WTC11 (cell line): Measurements from ENCODE around the gene GPR139. TPM values are rescaled to one million over a fixed set of nuclear protein-coding genes. Genes with fewer than 3 reads are reported as not detected.

Experiments
- ATAC-seq: fragments of 200-7000 bp; cut with Tn5 transposase; 2 replicates; pipeline ENCODE4 v1.10.0; 2021; ENCODE audit warnings: mild to moderate bottlenecking, moderate library complexity
- CTCF ChIA-PET: fragments of 300-600 bp; sonication (Branson Sonifier 250); formaldehyde crosslinking; loops from one replicate; lab custom pipeline; 2021; ENCODE audit warnings: antibody characterized with exemption; lab: Charles Lee
- POLR2A ChIA-PET: fragments of 350-600 bp; sonication (Branson Sonifier 250); formaldehyde crosslinking; loops from one replicate; lab custom pipeline; 2021; ENCODE audit warnings: antibody characterized with exemption; lab: Charles Lee
- DNase-seq: peaks from one replicate; pipeline ENCODE4 v3.0.0; 2021; ENCODE audit warnings: low spot score
- H3K27ac Mint-ChIP-seq: 2 replicates; pipeline ENCODE4 v1.8.0; 2021; ENCODE audit warnings: mixed read lengths
- H3K27me3 Mint-ChIP-seq: 2 replicates; pipeline ENCODE4 v1.8.0; 2021; ENCODE audit warnings: low read depth, mild to moderate bottlenecking, moderate library complexity, mixed read lengths
- H3K36me3 Mint-ChIP-seq: 2 replicates; pipeline ENCODE4 v1.8.0; 2021; ENCODE audit warnings: mixed read lengths
- H3K4me1 Mint-ChIP-seq: 2 replicates; pipeline ENCODE4 v1.8.0; 2022; ENCODE audit warnings: mixed read lengths
- H3K4me3 Mint-ChIP-seq: 2 replicates; pipeline ENCODE4 v1.8.0; 2021; ENCODE audit warnings: mild to moderate bottlenecking, moderate library complexity, mixed read lengths
- H3K9me3 Mint-ChIP-seq: 2 replicates; pipeline ENCODE4 v1.8.0; 2021; ENCODE audit warnings: mixed read lengths
- CREB1 ChIP-seq: sonication (generic); formaldehyde crosslinking; IDR thresholded peaks from 2 replicates; pipeline ENCODE4 v1.8.0; 2023; ENCODE audit warnings: mild to moderate bottlenecking, missing genetic modification reagents
- JUN ChIP-seq: sonication (generic); formaldehyde crosslinking; IDR thresholded peaks from 2 replicates; pipeline ENCODE4 v1.8.0; 2023; ENCODE audit warnings: mild to moderate bottlenecking, missing genetic modification reagents
- MYBL2 ChIP-seq: sonication (generic); formaldehyde crosslinking; IDR thresholded peaks from 2 replicates; pipeline ENCODE4 v1.8.1; 2023; ENCODE audit warnings: mild to moderate bottlenecking, moderate library complexity, missing genetic modification reagents
- NFYB ChIP-seq: sonication (generic); formaldehyde crosslinking; conservative IDR thresholded peaks from 2 replicates; pipeline ENCODE4 v1.8.0; 2022; ENCODE audit warnings: low read depth, missing genetic modification reagents
- NR1H2 ChIP-seq: sonication (generic); formaldehyde crosslinking; IDR thresholded peaks from 2 replicates; pipeline ENCODE4 v1.9.0; 2021; ENCODE audit warnings: mild to moderate bottlenecking, moderate library complexity, missing genetic modification reagents
- NR3C1 ChIP-seq: sonication (generic); formaldehyde crosslinking; conservative IDR thresholded peaks from 2 replicates; pipeline ENCODE4 v1.8.1; 2023; ENCODE audit warnings: low read depth, mild to moderate bottlenecking, missing genetic modification reagents
- PREB ChIP-seq: sonication (generic); formaldehyde crosslinking; IDR thresholded peaks from 2 replicates; pipeline ENCODE4 v1.8.1; 2022; ENCODE audit warnings: mild to moderate bottlenecking, missing genetic modification reagents, moderate library complexity, borderline replicate concordance
- RORB ChIP-seq: fragments of 250-450 bp; sonication (Bioruptor Pico); IDR thresholded peaks from 2 replicates; pipeline ENCODE4 v1.9.0; 2021; ENCODE audit warnings: mild to moderate bottlenecking
- SOX15 ChIP-seq: fragments of 250-450 bp; sonication (Bioruptor Pico); IDR thresholded peaks from 2 replicates; pipeline ENCODE4 v1.9.0; 2021; ENCODE audit warnings: mild to moderate bottlenecking
- TCF7 ChIP-seq: sonication (generic); formaldehyde crosslinking; IDR thresholded peaks from 2 replicates; pipeline ENCODE4 v1.8.0; 2022; ENCODE audit warnings: mild to moderate bottlenecking, low read depth, missing genetic modification reagents, moderate library complexity
- TEAD1 ChIP-seq: sonication (generic); formaldehyde crosslinking; IDR thresholded peaks from 2 replicates; pipeline ENCODE4 v1.8.0; 2022; ENCODE audit warnings: mild to moderate bottlenecking, missing genetic modification reagents
- ZNF219 ChIP-seq: sonication (generic); formaldehyde crosslinking; IDR thresholded peaks from 2 replicates; pipeline ENCODE4 v1.8.0; 2023; ENCODE audit warnings: missing genetic modification reagents, mild to moderate bottlenecking, borderline replicate concordance
- ZNF317 ChIP-seq: sonication (generic); formaldehyde crosslinking; IDR thresholded peaks from 2 replicates; pipeline ENCODE4 v1.8.1; 2023; ENCODE audit warnings: low read depth, mild to moderate bottlenecking, moderate library complexity, missing genetic modification reagents, borderline replicate concordance
- total RNA-seq: library from RNA; stranded (reverse); gene quantifications from 3 replicates; pipeline ENCODE4 v1.2.3, GENCODE V29; 2021
- TF ChIP-seq, protein P1 (sequence below): sonication (generic); formaldehyde crosslinking; IDR thresholded peaks from 2 replicates; pipeline ENCODE4 v1.8.1; 2022; ENCODE audit warnings: missing genetic modification reagents, borderline replicate concordance
- TF ChIP-seq, protein P2 (sequence below): sonication (generic); formaldehyde crosslinking; IDR thresholded peaks from 2 replicates; pipeline ENCODE4 v1.8.0; 2022; ENCODE audit warnings: mild to moderate bottlenecking, missing genetic modification reagents
- TF ChIP-seq, protein P3 (sequence below): sonication (generic); formaldehyde crosslinking; conservative IDR thresholded peaks from 2 replicates; pipeline ENCODE4 v1.8.1; 2022; ENCODE audit warnings: mild to moderate bottlenecking, missing genetic modification reagents
- TF ChIP-seq, protein P4 (sequence below): sonication (generic); formaldehyde crosslinking; IDR thresholded peaks from 2 replicates; pipeline ENCODE4 v1.8.1; 2023; ENCODE audit warnings: mild to moderate bottlenecking, moderate library complexity, missing genetic modification reagents
- TF ChIP-seq, protein P5 (sequence below): fragments of 250-450 bp; sonication (Bioruptor Pico); conservative IDR thresholded peaks from 2 replicates; pipeline ENCODE4 v1.9.0; 2021; ENCODE audit warnings: mild to moderate bottlenecking
- TF ChIP-seq, protein P6 (sequence below): sonication (generic); formaldehyde crosslinking; IDR thresholded peaks from 2 replicates; pipeline ENCODE4 v1.8.1; 2023; ENCODE audit warnings: mild to moderate bottlenecking, missing genetic modification reagents

GPR139 gene
- total RNA-seq, 1 experiment from 2014 or later, result 0.48 TPM

- TF ChIP-seq, protein P1, sequence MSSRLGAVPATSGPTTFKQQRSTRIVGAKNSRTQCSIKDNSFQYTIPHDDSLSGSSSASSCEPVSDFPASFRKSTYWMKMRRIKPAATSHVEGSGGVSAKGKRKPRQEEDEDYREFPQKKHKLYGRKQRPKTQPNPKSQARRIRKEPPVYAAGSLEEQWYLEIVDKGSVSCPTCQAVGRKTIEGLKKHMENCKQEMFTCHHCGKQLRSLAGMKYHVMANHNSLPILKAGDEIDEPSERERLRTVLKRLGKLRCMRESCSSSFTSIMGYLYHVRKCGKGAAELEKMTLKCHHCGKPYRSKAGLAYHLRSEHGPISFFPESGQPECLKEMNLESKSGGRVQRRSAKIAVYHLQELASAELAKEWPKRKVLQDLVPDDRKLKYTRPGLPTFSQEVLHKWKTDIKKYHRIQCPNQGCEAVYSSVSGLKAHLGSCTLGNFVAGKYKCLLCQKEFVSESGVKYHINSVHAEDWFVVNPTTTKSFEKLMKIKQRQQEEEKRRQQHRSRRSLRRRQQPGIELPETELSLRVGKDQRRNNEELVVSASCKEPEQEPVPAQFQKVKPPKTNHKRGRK (CRISPR knock-in tag), result no peak
- no peak for TF ChIP-seq ZNF219 (CRISPR knock-in tag)
- no peak for TF ChIP-seq NFYB (CRISPR knock-in tag)
- TF ChIP-seq TCF7, result no peak
- TF ChIP-seq, protein P2, sequence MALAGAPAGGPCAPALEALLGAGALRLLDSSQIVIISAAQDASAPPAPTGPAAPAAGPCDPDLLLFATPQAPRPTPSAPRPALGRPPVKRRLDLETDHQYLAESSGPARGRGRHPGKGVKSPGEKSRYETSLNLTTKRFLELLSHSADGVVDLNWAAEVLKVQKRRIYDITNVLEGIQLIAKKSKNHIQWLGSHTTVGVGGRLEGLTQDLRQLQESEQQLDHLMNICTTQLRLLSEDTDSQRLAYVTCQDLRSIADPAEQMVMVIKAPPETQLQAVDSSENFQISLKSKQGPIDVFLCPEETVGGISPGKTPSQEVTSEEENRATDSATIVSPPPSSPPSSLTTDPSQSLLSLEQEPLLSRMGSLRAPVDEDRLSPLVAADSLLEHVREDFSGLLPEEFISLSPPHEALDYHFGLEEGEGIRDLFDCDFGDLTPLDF (CRISPR knock-in tag), result no peak
- TF ChIP-seq, protein P3, sequence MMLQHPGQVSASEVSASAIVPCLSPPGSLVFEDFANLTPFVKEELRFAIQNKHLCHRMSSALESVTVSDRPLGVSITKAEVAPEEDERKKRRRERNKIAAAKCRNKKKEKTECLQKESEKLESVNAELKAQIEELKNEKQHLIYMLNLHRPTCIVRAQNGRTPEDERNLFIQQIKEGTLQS, result no peak
- TF ChIP-seq, protein P4, sequence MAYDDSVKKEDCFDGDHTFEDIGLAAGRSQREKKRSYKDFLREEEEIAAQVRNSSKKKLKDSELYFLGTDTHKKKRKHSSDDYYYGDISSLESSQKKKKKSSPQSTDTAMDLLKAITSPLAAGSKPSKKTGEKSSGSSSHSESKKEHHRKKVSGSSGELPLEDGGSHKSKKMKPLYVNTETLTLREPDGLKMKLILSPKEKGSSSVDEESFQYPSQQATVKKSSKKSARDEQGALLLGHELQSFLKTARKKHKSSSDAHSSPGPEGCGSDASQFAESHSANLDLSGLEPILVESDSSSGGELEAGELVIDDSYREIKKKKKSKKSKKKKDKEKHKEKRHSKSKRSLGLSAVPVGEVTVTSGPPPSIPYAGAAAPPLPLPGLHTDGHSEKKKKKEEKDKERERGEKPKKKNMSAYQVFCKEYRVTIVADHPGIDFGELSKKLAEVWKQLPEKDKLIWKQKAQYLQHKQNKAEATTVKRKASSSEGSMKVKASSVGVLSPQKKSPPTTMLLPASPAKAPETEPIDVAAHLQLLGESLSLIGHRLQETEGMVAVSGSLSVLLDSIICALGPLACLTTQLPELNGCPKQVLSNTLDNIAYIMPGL, result no peak
- TF ChIP-seq, protein P5, sequence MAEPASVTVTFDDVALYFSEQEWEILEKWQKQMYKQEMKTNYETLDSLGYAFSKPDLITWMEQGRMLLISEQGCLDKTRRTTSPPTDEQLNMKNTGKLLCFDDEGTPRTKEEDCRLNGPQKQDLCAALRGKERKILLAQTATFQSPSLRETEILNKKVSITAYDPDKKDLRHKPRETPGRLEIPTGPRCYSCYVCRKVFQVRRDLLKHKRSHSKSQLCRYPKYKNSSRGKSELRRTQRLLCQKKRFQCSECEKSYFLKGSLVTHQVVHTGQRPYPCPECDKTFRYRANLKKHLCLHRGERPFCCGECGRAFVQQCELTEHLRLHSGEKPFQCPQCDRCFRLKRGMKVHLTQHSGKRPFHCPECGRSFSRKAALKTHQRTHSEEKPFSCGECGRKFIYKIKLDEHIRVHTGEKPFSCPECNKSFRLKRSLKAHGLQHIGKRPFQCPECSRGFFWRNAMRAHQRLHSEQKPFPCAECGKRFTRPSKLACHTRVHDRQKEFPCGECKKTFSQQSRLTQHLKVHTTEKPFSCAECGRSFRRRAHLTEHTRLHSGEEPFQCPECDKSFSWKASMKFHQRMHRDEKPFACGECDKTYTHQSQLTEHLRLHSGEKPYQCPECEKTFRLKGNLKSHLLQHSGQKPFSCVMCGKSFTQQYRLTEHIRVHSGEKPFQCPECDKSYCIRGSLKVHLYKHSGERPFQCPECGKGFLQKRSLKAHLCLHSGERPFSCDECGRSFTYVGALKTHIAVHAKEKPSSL (CRISPR knock-in tag), result no peak
- no peak for TF ChIP-seq CREB1 (CRISPR knock-in tag)
These were observed 76.4 kb downstream of the GPR139 start (continued) for GRCh38 chr16:19997264-19997663.

- POLR2A ChIA-PET, result no interaction called here
- Mint-ChIP-seq H3K27me3 (no peaks in the 10 kb centered on the region; the same call in 1 of the 2 replicates), H3K36me3 (no peaks in the 10 kb centered on the region), H3K4me1 (peaks cover 15% of the 10 kb centered on the region), H3K9me3 (peaks cover 4% of the 10 kb centered on the region; the same call in 1 of the 2 replicates), H3K27ac (no peak overlapping the region), H3K4me3 (no peak overlapping the region)
- TF ChIP-seq SOX15 (CRISPR knock-in tag) (no peak), MYBL2 (CRISPR knock-in tag) (no peak), ZNF317 (no peak), TEAD1 (CRISPR knock-in tag) (no peak), RORB (no peak), NR1H2 (CRISPR knock-in tag) (no peak), JUN (CRISPR knock-in tag) (no peak), NR3C1 (CRISPR knock-in tag) (no peak), PREB (CRISPR knock-in tag) (no peak)
- TF ChIP-seq, protein P1 (CRISPR knock-in tag), result no peak
- TF ChIP-seq, protein P6, sequence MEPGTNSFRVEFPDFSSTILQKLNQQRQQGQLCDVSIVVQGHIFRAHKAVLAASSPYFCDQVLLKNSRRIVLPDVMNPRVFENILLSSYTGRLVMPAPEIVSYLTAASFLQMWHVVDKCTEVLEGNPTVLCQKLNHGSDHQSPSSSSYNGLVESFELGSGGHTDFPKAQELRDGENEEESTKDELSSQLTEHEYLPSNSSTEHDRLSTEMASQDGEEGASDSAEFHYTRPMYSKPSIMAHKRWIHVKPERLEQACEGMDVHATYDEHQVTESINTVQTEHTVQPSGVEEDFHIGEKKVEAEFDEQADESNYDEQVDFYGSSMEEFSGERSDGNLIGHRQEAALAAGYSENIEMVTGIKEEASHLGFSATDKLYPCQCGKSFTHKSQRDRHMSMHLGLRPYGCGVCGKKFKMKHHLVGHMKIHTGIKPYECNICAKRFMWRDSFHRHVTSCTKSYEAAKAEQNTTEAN (CRISPR knock-in tag), result no peak
- CTCF ChIA-PET, result interaction anchor here (0.5 to 3.9 kb wide), 6 partner anchors 10 to 306 kb away, joined by 3 to 48 read pairs (median 4); no protein-coding TSS in a partner anchor
- ATAC-seq (no peak), DNase-seq (no peak)
These were observed 79.1 kb downstream of the GPR139 start for GRCh38 chr16:19994466-19995170.
